ELF-1 (cell line): ENCODE data around the gene APOA5.
"Not testable (repeated sequence)": the region's sequence is repeated elsewhere in the genome, so short reads cannot be mapped to it uniquely, and the experiment has no call there.

Experiments
- DNase-seq: peaks from one replicate; pipeline ENCODE4 v3.0.0-alpha.2; 2016; ENCODE audit warnings: low read depth, low spot score

Gene APOA5, protein sequence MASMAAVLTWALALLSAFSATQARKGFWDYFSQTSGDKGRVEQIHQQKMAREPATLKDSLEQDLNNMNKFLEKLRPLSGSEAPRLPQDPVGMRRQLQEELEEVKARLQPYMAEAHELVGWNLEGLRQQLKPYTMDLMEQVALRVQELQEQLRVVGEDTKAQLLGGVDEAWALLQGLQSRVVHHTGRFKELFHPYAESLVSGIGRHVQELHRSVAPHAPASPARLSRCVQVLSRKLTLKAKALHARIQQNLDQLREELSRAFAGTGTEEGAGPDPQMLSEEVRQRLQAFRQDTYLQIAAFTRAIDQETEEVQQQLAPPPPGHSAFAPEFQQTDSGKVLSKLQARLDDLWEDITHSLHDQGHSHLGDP

GRCh38 chr11:116791813-116792143 is at the start of gene APOA5:
Gene APOA5, minus strand, starts transcription at chr11:116791879. Its CDS starts 19 bp downstream, at chr11:116791860.
- no peak for DNase-seq

DNA sequence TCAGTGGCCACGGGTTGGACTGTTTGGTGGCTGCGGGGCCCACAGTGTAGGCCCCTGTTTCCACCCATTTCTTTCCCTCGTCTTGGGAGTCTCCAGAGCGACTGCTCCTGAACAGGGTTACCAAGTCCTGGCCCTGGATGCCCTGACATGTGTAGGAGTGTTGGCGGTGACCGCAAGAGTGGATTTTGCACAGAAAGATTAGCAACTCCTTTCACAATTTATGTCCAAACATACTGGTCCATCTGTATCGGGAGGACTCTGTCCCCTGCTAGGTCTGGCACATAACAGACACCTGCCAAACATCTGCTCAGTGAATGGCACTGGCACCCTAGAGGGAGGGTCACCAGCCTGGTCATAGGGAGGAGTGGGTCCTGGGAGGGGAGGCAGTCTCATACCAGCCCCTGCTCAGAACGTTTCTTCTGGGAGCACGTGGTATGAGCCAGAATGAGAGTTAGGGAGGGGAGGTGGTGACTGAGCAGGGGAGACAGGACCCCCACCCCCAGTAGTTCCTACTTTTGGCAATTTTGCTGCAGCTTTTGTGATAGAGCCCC is 49.1 kb upstream of the APOA5 start:
- no peak for DNase-seq

DNA sequence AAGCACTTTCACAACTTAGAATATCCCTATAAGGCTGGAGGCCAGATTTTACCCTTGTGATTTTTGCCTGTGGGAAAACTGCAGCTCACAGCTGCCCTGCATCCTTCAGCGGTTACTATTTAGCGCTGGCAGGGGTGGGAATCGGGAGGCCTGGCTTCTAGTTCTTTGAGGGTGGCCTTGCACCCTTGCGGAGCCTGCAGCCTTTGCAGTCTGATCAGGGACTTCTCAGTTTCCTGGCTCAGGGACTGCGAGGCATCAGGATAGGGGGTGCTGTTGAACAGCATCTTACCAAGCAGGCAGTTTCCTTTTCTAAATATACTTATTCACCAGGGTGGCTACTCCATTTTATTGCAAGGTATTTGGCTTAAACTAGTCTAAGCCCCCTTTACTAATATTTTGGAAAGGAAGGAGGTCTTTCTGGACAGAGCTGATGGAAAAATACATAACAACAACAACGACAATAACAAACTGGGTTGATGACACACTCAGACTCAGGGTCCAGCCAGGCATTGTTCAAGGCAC is 48.6 kb upstream of the APOA5 start:
- no peak for DNase-seq

DNA sequence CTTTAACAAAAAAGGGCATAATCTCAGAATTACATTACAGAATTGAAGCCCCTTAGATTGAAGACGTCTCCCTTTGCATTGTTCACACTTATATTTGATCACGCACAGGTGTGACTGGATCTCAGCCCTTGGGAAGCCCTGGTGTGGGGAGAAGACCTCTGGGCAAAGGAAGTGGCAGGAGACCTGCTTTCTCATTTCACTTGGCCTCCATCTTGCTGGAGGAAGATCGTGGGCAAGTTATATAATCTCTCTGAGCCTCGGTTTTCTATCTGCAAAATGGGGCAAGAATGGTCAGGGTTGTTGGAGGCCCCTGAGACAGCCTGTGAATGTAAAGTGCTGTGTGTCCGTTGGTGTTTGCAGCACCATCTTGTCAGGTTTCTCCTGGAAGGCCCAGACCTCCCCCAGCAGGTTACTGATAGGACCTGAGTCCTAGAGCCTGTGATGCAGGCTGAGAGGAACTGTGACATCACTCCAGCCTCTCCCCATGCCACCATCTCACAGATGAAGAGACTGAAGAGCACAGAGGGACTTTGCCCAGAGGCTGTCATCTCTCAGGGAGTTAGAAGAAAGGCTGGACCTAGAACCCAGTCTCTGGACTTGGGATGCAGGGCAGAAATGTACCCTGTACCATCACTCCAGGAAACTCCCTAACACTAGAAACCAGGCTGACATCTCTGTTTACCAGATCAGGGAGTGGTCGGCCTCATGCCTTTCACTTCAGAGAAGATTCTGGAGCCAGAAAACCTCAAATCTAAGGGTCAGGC is 46.8 kb upstream of the APOA5 start:
- DNase-seq: no peak

- no peak for DNase-seq
Observed at GRCh38 chr11:116837231-116838091, 45.8 kb upstream of the APOA5 start, which contains the start of gene APOA1. Gene APOA1, minus strand, starts transcription at chr11:116837622. Its CDS starts 235 bp downstream, at chr11:116837387.

DNA sequence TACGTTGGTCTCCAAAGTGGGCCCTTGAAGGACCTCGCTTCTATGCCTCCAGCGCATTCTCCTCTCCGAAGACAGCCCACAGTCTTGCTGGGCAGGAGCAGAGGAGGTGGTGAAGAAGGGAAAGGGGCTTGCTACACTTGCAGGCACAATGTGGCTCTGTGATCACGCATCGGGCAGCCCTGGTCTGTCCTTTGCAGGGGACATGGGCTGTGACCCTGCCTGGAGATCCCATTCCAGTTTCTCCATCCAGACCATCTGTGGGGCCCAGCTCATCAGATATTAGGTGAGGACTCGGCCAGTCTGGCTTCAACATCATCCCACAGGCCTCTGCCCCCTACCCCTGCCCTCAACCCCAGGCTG is 44.9 kb upstream of the APOA5 start:
- DNase-seq: no peak

DNA sequence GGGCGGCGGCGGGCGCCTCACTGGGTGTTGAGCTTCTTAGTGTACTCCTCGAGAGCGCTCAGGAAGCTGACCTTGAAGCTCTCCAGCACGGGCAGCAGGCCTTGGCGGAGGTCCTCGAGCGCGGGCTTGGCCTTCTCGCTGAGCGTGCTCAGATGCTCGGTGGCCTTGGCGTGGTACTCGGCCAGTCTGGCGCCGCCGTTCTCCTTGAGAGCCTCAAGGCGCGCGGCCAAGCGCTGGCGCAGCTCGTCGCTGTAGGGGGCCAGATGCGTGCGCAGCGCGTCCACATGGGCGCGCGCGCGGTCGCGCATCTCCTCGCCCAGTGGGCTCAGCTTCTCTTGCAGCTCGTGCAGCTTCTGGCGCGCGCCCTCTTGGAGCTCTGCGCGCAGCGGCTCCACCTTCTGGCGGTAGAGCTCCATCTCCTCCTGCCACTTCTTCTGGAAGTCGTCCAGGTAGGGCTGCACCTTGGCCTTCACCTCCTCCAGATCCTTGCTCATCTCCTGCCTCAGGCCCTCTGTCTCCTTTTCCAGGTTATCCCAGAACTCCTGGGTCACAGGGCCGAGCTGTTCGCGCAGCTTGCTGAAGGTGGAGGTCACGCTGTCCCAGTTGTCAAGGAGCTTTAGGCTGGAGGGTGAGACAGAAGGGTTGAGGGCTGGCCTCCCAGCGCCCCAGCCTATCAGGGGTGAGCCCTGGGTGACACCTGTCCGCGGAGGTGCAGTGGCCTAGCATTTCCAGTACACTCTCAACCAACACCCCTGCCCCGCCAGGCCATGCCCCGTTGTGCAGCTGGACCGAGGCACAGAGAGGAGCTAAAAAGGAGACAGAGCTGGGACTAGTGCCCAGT is 44.3 kb upstream of the APOA5 start:
- peak; percentile 95 for DNase-seq

- DNase-seq: no peak
Observed at GRCh38 chr11:116835042-116835772, 43.5 kb upstream of the APOA5 start.

- not testable (repeated sequence) for DNase-seq
Observed at GRCh38 chr11:116834535-116835041, 42.9 kb upstream of the APOA5 start.

DNA sequence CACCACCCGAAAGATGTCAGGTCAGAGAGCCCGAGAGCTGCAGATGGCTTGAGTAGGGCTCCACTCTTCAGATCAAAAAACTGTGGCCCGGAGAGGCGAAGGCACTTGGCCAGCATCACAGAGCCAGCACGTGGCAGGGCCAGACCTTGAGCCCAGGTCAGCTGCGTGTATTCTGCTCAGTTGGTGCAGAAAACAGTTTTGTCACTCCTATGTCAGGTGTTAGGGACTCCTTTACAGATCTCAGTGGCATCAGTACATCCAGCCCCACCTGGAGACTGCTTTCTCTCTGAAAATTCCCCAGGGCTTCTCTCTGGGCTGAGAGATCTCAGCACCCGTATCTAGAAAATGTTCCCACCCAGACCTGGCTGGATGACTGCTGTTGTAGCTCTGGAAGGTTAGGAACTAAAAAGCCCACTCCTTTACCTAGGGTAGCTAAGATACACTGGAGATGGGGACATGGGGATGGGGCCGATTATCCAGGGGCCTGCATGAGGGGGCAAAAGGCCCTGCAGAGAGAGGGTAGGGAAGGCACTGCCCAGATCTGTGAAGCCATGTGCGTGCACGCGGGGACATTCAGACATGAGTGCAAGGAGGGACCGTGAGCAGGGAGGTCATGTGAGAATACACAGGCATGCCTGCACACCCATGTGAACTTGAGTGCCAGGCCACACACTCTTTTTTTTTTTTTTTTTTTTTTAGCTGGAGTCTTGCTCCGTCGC is 42.3 kb upstream of the APOA5 start:
- no peak for DNase-seq

- no peak for DNase-seq
Observed at GRCh38 chr11:116833491-116833815, 41.8 kb upstream of the APOA5 start.

GRCh38 chr11:116832350-116833290 is 40.9 kb upstream of the APOA5 start:
- no peak for DNase-seq

DNA sequence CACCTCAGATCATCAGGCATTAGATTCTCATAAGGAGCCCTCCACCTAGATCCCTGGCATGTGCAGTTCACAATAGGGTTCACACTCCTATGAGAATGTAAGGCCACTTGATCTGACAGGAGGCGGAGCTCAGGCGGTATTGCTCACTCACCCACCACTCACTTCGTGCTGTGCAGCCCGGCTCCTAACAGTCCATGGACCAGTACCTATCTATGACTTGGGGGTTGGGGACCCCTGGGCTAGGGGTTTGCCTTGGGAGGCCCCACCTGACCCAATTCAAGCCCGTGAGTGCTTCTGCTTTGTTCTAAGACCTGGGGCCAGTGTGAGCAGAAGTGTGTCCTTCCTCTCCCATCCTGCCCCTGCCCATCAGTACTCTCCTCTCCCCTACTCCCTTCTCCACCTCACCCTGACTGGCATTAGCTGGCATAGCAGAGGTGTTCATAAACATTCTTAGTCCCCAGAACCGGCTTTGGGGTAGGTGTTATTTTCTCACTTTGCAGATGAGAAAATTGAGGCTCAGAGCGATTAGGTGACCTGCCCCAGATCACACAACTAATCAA is 40.2 kb upstream of the APOA5 start:
- no peak for DNase-seq

GRCh38 chr11:116830184-116830912 is 38.7 kb upstream of the APOA5 start:
- no peak for DNase-seq

DNA sequence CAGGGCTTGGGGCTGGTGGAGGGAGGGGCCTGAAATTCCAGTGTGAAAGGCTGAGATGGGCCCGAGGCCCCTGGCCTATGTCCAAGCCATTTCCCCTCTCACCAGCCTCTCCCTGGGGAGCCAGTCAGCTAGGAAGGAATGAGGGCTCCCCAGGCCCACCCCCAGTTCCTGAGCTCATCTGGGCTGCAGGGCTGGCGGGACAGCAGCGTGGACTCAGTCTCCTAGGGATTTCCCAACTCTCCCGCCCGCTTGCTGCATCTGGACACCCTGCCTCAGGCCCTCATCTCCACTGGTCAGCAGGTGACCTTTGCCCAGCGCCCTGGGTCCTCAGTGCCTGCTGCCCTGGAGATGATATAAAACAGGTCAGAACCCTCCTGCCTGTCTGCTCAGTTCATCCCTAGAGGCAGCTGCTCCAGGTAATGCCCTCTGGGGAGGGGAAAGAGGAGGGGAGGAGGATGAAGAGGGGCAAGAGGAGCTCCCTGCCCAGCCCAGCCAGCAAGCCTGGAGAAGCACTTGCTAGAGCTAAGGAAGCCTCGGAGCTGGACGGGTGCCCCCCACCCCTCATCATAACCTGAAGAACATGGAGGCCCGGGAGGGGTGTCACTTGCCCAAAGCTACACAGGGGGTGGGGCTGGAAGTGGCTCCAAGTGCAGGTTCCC is 38.0 kb upstream of the APOA5 start, which contains the start of gene APOC3:
Gene APOC3, plus strand, starts transcription at position 383 of the 659 bp plus-strand sequence. CDS start 676 bp downstream, outside the sequence.
- DNase-seq: no peak
